ENCODE results near the gene NPR1.

- TF ChIP-seq POLR2AphosphoS5 (IDR thresholded peaks at IDR 0.05) = no peak
- TF ChIP-seq, protein P1, sequence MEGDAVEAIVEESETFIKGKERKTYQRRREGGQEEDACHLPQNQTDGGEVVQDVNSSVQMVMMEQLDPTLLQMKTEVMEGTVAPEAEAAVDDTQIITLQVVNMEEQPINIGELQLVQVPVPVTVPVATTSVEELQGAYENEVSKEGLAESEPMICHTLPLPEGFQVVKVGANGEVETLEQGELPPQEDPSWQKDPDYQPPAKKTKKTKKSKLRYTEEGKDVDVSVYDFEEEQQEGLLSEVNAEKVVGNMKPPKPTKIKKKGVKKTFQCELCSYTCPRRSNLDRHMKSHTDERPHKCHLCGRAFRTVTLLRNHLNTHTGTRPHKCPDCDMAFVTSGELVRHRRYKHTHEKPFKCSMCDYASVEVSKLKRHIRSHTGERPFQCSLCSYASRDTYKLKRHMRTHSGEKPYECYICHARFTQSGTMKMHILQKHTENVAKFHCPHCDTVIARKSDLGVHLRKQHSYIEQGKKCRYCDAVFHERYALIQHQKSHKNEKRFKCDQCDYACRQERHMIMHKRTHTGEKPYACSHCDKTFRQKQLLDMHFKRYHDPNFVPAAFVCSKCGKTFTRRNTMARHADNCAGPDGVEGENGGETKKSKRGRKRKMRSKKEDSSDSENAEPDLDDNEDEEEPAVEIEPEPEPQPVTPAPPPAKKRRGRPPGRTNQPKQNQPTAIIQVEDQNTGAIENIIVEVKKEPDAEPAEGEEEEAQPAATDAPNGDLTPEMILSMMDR (IDR thresholded peaks at IDR 0.05) = no peak
- no peak for TF ChIP-seq POLR2A (IDR thresholded peaks at IDR 0.05)
Observed at GRCh38 chr1:153705484-153705883, 27.0 kb downstream of the NPR1 start.
